Liver (tissue), 9 donors: Measurements from ENCODE around the gene SH2D3A. TPM values are rescaled to one million over a fixed set of nuclear protein-coding genes. Genes with fewer than 3 reads are reported as not detected.

Experiments
- DNase-seq: peaks from one replicate; pipeline ENCODE4 v3.0.0-alpha.2; 2017; ENCODE audit warnings: low spot score
- H3K27ac ChIP-seq, 2 donors: one replicate each; pipeline ENCODE4 v1.7.0; 2013; ENCODE audit warnings: inconsistent platforms in 2 of 2, low read length in 2 of 2, control low read depth in 1 of 2, low read depth in 1 of 2, mild to moderate bottlenecking in 1 of 2
- H3K27me3 ChIP-seq, 4 donors: one replicate each; pipeline versions ENCODE4 v1.6.1 to v1.7.0; 2013; ENCODE audit warnings: low read length in 3 of 4, inconsistent platforms in 1 of 4, mild to moderate bottlenecking in 1 of 4, moderate library complexity in 1 of 4; ENCODE audit not compliant: control insufficient read depth in 4 of 4, insufficient read depth in 4 of 4
- H3K36me3 ChIP-seq, 4 donors: one replicate each; pipeline versions ENCODE4 v1.6.1 to v1.7.0; 2013; ENCODE audit warnings: low read length in 3 of 4, mild to moderate bottlenecking in 3 of 4, low read depth in 1 of 4, moderate library complexity in 1 of 4; ENCODE audit not compliant: control insufficient read depth in 4 of 4, insufficient read depth in 3 of 4
- H3K4me1 ChIP-seq, 4 donors: one replicate each; pipeline versions ENCODE4 v1.6.1 to v1.7.0; 2013; ENCODE audit warnings: low read length in 3 of 4, mild to moderate bottlenecking in 3 of 4, moderate library complexity in 1 of 4; ENCODE audit not compliant: control insufficient read depth in 4 of 4, insufficient read depth in 4 of 4
- H3K4me3 ChIP-seq, 3 donors: one replicate each; pipeline versions ENCODE4 v1.6.1 to v1.7.0; 2013; ENCODE audit warnings: low read length in 3 of 3, control low read depth in 1 of 3, low read depth in 1 of 3, mild to moderate bottlenecking in 1 of 3
- H3K9ac ChIP-seq, 2 donors: one replicate each; pipeline ENCODE4 v1.7.0; 2013; ENCODE audit warnings: low read length in 2 of 2, mild to moderate bottlenecking in 2 of 2, moderate library complexity in 2 of 2, control low read depth in 1 of 2, low read depth in 1 of 2
- H3K9me3 ChIP-seq, 4 donors: one replicate each; pipeline versions ENCODE4 v1.6.1 to v1.7.0; 2013; ENCODE audit warnings: low read length in 3 of 4; ENCODE audit not compliant: control insufficient read depth in 4 of 4
- FOXA2 ChIP-seq: IDR thresholded peaks from 2 replicates; pipeline ENCODE4 v1.6.1; 2016; ENCODE audit warnings: antibody characterized with exemption
- HNF4A ChIP-seq, 2 donors: conservative IDR thresholded peaks; 2 replicates each; pipeline ENCODE4 v1.6.1; 2016; ENCODE audit warnings: antibody characterized with exemption in 2 of 2, mild to moderate bottlenecking in 2 of 2
- NR2F2 ChIP-seq: IDR thresholded peaks from 2 replicates; pipeline ENCODE4 v1.6.1; 2016; ENCODE audit warnings: antibody characterized with exemption
- RAD21 ChIP-seq, 2 donors: IDR thresholded peaks; 2 replicates each; pipeline ENCODE4 v1.6.1; 2016; ENCODE audit warnings: antibody characterized with exemption in 2 of 2, mild to moderate bottlenecking in 2 of 2
- SP1 ChIP-seq: IDR thresholded peaks from 2 replicates; pipeline ENCODE4 v1.6.1; 2018; ENCODE audit warnings: antibody characterized with exemption, mild to moderate bottlenecking
- TAF1 ChIP-seq: conservative IDR thresholded peaks from 2 replicates; pipeline ENCODE4 v1.6.1; 2016; ENCODE audit warnings: antibody characterized with exemption, mild to moderate bottlenecking
- WGBS: extraction: QIAGEN DNeasy Blood & Tissue Kit; methylation state at CpG from one replicate; pipeline ENCODE4 v1.1.7; 2013; 5-methylcytosine and 5-hydroxymethylcytosine counted together
- polyA plus RNA-seq, 2 donors: library from polyadenylated mRNA; stranded (reverse) in 1 of 2; unstranded in 1 of 2; fragments of 200-250 nt in 1 of 2; fragments of >200 nt in 1 of 2; fragmentation: Nextera tagmentation in 1 of 2; extraction: Ambion mirVana in 1 of 2; gene quantifications; one replicate each; pipeline versions ENCODE4 v1.2.1 to v1.2.3, GENCODE V29; 2013 to 2015
- total RNA-seq, 2 donors: library from RNA; depleted of rRNA; stranded (reverse); fragments of >200 nt; gene quantifications; one replicate each; pipeline ENCODE4 v1.2.3, GENCODE V29; 2014
- TF ChIP-seq, protein P1 (sequence below): IDR thresholded peaks from 2 replicates; pipeline ENCODE4 v1.6.1; 2016; ENCODE audit warnings: antibody characterized with exemption
- TF ChIP-seq, protein P2 (sequence below): IDR thresholded peaks from 2 replicates; pipeline ENCODE4 v1.6.1; 2016; ENCODE audit warnings: antibody characterized with exemption
- TF ChIP-seq, protein P3 (sequence below): IDR thresholded peaks from 2 replicates; pipeline ENCODE4 v1.6.1; 2016; ENCODE audit warnings: antibody characterized with exemption, mild to moderate bottlenecking
- TF ChIP-seq, protein P4 (sequence below): IDR thresholded peaks from 2 replicates; pipeline ENCODE4 v1.6.1; 2016; ENCODE audit warnings: antibody characterized with exemption
- donor health status: healthy.
- donor health status: healthy.
- donor health status: healthy.
- donor health status: healthy.
- donor health status: healthy.

SH2D3A gene
- total and polyA plus RNA-seq, 4 donors: 0.23 to 1.0 (median 0.77) TPM

DNA sequence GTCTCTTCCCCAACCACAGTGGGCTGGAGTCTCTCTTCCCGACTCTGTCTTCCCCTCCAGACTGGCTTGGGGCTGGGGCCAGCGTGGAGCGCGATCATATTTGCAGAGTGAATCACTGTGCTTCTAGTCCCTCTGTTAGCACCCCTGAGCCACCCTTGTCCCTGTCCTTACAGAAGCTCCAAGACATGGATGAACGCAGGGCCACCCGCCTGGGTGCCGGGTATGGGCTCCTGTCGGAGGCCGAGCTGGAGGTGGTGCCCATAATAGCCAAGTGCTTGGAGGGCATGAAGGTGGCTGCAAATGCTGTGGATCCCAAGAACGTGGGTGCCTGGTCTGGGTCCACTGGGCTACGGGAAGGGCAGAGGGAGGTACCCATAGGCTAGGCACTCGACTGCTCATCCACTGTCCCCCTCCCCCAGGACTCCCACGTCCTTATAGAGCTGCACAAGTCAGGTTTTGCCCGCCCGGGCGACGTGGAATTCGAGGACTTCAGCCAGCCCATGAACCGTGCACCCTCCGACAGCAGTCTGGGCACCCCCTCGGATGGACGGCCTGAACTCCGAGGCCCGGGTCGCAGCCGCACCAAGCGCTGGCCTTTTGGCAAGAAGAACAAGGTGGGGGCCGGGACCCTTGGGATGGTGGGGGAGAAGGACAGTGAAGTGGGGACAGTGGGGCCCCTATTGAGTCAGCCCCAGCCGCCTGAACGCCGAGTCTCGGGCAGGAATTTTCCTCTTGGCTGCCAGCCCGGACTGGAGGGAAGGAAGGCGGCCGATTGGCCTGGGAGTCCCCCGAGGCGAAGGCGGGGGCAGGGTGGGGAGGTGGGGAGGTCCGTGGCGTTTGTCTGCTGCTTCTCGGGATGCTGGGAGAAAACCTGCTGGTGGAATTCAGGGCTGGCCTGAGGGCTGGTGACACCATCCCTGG lies 22.6 kb downstream of the SH2D3A start:
- H3K4me1 ChIP-seq: peaks cover 6 to 17% (median 11%) of the 10 kb centered on the region in 4 donors
- no peak for DNase-seq

DNA sequence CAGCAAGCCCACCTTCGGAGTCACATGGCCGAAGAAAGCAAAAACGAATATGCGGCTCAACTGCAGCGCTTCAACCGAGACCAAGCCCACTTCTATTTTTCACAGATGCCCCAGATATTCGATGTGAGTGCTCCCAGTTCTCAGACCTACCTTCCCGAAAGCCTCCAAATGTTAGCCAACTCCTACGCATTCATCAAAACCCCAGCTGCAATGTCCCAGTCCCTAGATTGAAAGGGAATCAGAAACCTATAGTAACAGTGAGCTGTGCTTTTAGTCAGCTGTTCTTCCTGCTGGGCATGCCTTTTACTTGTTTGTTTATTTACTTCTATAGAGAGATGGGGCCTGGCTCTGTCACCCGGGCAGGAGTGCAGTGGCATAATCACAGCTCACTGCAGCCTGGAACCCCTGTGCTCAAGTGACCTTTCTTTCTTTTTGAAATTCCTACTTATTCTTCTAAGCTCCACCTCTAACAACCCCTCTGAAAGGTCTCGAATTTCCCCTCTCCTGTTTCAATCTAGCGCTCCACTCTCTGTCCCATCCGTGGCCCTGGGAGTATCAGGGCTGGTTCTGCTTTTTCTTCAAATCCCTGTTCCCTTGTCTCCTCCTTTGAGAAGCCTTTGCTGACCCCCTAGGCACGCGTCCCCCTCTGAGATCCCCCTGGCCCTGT lies 23.4 kb downstream of the SH2D3A start:
- Histone ChIP-seq H3K36me3 (peaks cover 2 to 4% (median 2%) of the 10 kb centered on the region in 4 donors), H3K4me3 (no peak overlapping the region), H3K9ac (no peak overlapping the region), H3K27me3 (no peaks in the 10 kb centered on the region), H3K9me3 (no peaks in the 10 kb centered on the region), H3K4me1 (peaks cover 8 to 21% (median 15%) of the 10 kb centered on the region in 4 donors), H3K27ac (no peak overlapping the region)
- TF ChIP-seq, protein P1, sequence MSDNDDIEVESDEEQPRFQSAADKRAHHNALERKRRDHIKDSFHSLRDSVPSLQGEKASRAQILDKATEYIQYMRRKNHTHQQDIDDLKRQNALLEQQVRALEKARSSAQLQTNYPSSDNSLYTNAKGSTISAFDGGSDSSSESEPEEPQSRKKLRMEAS: no peak
- TF ChIP-seq, protein P2, sequence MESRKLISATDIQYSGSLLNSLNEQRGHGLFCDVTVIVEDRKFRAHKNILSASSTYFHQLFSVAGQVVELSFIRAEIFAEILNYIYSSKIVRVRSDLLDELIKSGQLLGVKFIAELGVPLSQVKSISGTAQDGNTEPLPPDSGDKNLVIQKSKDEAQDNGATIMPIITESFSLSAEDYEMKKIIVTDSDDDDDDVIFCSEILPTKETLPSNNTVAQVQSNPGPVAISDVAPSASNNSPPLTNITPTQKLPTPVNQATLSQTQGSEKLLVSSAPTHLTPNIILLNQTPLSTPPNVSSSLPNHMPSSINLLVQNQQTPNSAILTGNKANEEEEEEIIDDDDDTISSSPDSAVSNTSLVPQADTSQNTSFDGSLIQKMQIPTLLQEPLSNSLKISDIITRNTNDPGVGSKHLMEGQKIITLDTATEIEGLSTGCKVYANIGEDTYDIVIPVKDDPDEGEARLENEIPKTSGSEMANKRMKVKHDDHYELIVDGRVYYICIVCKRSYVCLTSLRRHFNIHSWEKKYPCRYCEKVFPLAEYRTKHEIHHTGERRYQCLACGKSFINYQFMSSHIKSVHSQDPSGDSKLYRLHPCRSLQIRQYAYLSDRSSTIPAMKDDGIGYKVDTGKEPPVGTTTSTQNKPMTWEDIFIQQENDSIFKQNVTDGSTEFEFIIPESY: no peak
- TF ChIP-seq FOXA2: no peak
- no peak for TF ChIP-seq RAD21 (IDR thresholded peaks at IDR 0.05)
- TF ChIP-seq, protein P3, sequence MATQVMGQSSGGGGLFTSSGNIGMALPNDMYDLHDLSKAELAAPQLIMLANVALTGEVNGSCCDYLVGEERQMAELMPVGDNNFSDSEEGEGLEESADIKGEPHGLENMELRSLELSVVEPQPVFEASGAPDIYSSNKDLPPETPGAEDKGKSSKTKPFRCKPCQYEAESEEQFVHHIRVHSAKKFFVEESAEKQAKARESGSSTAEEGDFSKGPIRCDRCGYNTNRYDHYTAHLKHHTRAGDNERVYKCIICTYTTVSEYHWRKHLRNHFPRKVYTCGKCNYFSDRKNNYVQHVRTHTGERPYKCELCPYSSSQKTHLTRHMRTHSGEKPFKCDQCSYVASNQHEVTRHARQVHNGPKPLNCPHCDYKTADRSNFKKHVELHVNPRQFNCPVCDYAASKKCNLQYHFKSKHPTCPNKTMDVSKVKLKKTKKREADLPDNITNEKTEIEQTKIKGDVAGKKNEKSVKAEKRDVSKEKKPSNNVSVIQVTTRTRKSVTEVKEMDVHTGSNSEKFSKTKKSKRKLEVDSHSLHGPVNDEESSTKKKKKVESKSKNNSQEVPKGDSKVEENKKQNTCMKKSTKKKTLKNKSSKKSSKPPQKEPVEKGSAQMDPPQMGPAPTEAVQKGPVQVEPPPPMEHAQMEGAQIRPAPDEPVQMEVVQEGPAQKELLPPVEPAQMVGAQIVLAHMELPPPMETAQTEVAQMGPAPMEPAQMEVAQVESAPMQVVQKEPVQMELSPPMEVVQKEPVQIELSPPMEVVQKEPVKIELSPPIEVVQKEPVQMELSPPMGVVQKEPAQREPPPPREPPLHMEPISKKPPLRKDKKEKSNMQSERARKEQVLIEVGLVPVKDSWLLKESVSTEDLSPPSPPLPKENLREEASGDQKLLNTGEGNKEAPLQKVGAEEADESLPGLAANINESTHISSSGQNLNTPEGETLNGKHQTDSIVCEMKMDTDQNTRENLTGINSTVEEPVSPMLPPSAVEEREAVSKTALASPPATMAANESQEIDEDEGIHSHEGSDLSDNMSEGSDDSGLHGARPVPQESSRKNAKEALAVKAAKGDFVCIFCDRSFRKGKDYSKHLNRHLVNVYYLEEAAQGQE: no peak
- no peak for TF ChIP-seq TAF1
- no peak for TF ChIP-seq HNF4A (conservative IDR thresholded peaks at IDR 0.05)
- TF ChIP-seq, protein P4, sequence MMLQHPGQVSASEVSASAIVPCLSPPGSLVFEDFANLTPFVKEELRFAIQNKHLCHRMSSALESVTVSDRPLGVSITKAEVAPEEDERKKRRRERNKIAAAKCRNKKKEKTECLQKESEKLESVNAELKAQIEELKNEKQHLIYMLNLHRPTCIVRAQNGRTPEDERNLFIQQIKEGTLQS: no peak
- DNase-seq: no peak
- WGBS: 93% methylated on average over 15 of the region's 15 CpGs

More for the DNA sequence above, 22.6 kb downstream of the SH2D3A start:
- Histone ChIP-seq H3K36me3 (peaks cover 2 to 4% (median 2%) of the 10 kb centered on the region in 4 donors), H3K9ac (no peak overlapping the region), H3K27ac (peak overlapping the region; percentile 30 to 37), H3K9me3 (no peaks in the 10 kb centered on the region), H3K27me3 (no peaks in the 10 kb centered on the region), H3K4me3 (no peak overlapping the region)
- 60% methylated on average over 41 of the region's 41 CpGs for WGBS
- TF ChIP-seq NR2F2 (peak; percentile 29), SP1 (peak; percentile 22), FOXA2 (no peak)
